PC-3 (cell line): ENCODE measurements around the gene ERGIC1. TPM values are rescaled to one million over a fixed set of nuclear protein-coding genes. Genes with fewer than 3 reads are reported as not detected.
A peak's percentile ranks its signal among the peaks of the same experiment; 100 is the strongest.

Experiments
- ATAC-seq: fragments of 200-7000 bp; cut with Tn5 transposase; 2 replicates; pipeline ENCODE4 v1.9.1; 2020; ENCODE audit warnings: mild to moderate bottlenecking, moderate library complexity
- BruUV-seq: library from RNA; stranded (reverse); fragments of 400-500 nt; replicated peaks from 2 replicates; lab custom pipeline; 2021; lab: Mats Ljungman, UMichigan
- CTCF ChIA-PET: fragments of 300-600 bp; sonication (Branson Sonifier 250); formaldehyde crosslinking; loops from one replicate; lab custom pipeline; 2022; ENCODE audit warnings: antibody characterized with exemption; lab: Charles Lee
- POLR2A ChIA-PET: fragments of 300-600 bp; sonication (Branson Sonifier 250); formaldehyde crosslinking; loops from one replicate; lab custom pipeline; 2022; ENCODE audit warnings: antibody characterized with exemption; ENCODE audit not compliant: unreplicated experiment; lab: Charles Lee
- DNase-seq: peaks from one replicate; pipeline ENCODE4 v3.0.0-alpha.2; 2015
- H2AFZ ChIP-seq: fragments of 300-600 bp; sonication (generic); 2 replicates; pipeline ENCODE4 v1.6.0; 2016; ENCODE audit warnings: antibody characterized with exemption, low read length
- H3F3A ChIP-seq: fragments of 300-600 bp; sonication (generic); one replicate; pipeline ENCODE4 v1.6.0; 2017; ENCODE audit warnings: antibody characterized with exemption, low read length, control low read depth, mild to moderate bottlenecking; ENCODE audit not compliant: unreplicated experiment
- H3K27ac ChIP-seq: fragments of 300-600 bp; sonication (generic); 2 replicates; pipeline ENCODE4 v1.5.1; 2016; ENCODE audit warnings: mild to moderate bottlenecking, low read length
- H3K27me3 ChIP-seq: fragments of 300-600 bp; sonication (generic); 2 replicates; pipeline ENCODE4 v1.6.1; 2016; ENCODE audit warnings: low read length, mixed read lengths
- H3K36me3 ChIP-seq: fragments of 300-600 bp; sonication (generic); 2 replicates; pipeline ENCODE4 v1.6.1; 2016; ENCODE audit warnings: low read depth, mixed run types, low read length, mixed read lengths
- H3K4me1 ChIP-seq: fragments of 300-600 bp; sonication (generic); 2 replicates; pipeline ENCODE4 v1.5.1; 2016; ENCODE audit warnings: low read length; ENCODE audit not compliant: insufficient read depth
- H3K4me2 ChIP-seq: fragments of 300-600 bp; sonication (generic); 2 replicates; pipeline ENCODE4 v1.6.0; 2016; ENCODE audit warnings: low read length
- H3K4me3 ChIP-seq: fragments of 300-600 bp; sonication (generic); 2 replicates; pipeline ENCODE4 v1.5.1; 2016; ENCODE audit warnings: mild to moderate bottlenecking, low read length, mixed read lengths
- H3K79me2 ChIP-seq: fragments of 300-600 bp; sonication (generic); 2 replicates; pipeline ENCODE4 v1.6.1; 2017; ENCODE audit warnings: low read length, mixed read lengths
- H3K9ac ChIP-seq: fragments of 300-600 bp; sonication (generic); 2 replicates; pipeline ENCODE4 v1.6.0; 2016; ENCODE audit warnings: mild to moderate bottlenecking, low read length
- H3K9me2 ChIP-seq: fragments of 300-600 bp; sonication (generic); replicated peaks from 2 replicates; pipeline ENCODE4 v1.6.1; 2016; ENCODE audit warnings: mixed run types, low read length, mixed read lengths
- H3K9me3 ChIP-seq: fragments of 300-600 bp; sonication (generic); 2 replicates; pipeline ENCODE4 v1.6.1; 2016; ENCODE audit warnings: low read length, mixed read lengths
- H4K20me1 ChIP-seq: fragments of 300-600 bp; sonication (generic); 2 replicates; pipeline ENCODE4 v1.6.1; 2016; ENCODE audit warnings: low read length, mixed read lengths
- EZH2 ChIP-seq: fragments of 300-600 bp; sonication (generic); IDR thresholded peaks from one replicate; pipeline ENCODE4 v1.6.1; 2017; ENCODE audit warnings: antibody characterized with exemption, mild to moderate bottlenecking, low read length; ENCODE audit not compliant: unreplicated experiment
- EZH2phosphoT487 ChIP-seq: fragments of 300-600 bp; sonication (generic); IDR thresholded peaks from 2 replicates; pipeline ENCODE4 v1.6.1; 2018; ENCODE audit warnings: mild to moderate bottlenecking, antibody characterized with exemption, low read length, borderline replicate concordance
- intact Hi-C: fragments of 100-400 bp; cut with micrococcal nuclease; formaldehyde crosslinking; loops from 2 replicates; pipeline ENCODE4 v1.9.0; 2023
- total RNA-seq: library from RNA; depleted of rRNA; stranded (reverse); fragments of >200 nt; gene quantifications from 2 replicates; pipeline ENCODE4 v1.2.3, GENCODE V29; 2014
- TF ChIP-seq, protein P1 (sequence below): fragments of 300-600 bp; sonication (generic); conservative IDR thresholded peaks from 2 replicates; pipeline ENCODE4 v1.5.1; 2017; ENCODE audit warnings: antibody characterized with exemption, low read depth, mild to moderate bottlenecking, low read length

The ERGIC1 gene
- total RNA-seq, 1 experiment from 2014 or later, result 148 TPM

DNA sequence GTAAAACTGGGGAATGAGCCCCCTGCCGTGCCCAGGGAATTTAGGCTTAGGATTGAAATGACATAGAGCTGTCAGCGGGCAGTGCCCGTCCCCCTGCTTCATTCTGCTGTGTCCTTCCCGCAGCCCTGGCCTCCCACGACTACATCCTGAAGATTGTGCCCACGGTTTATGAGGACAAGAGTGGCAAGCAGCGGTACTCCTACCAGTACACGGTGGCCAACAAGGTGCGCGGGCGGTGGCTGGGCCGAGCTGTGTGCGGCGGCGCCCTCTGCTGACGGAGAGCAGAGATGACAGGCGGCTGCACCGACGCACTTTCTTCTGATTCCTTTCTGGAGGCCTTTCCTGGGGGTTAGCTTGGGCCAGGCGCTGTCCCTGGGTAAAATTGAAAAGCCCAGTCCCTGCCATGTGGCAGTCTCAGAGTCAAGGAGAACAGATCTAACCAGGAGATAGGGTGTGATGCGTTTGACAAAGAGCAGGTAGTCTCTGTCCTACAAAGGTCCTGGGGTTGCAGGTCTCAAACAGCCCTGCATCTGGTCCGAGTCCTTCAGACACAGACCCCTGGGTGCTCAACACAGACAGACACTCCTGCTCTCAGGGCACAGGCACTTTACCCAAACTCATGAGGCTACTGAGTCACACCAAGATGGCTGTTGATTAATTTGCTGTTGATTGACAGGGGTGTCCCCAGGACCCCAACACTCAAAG lies 98.4 kb downstream of the ERGIC1 start:
- no peaks in the 10 kb centered on the region for H3K36me3 ChIP-seq
- CTCF ChIA-PET, result interaction anchor here (0.6 to 2.8 kb wide), 3 partner anchors 95 to 225 kb away, joined by 3 to 12 read pairs (median 9); no protein-coding TSS in a partner anchor
- peak; percentile 66 for ATAC-seq

DNA sequence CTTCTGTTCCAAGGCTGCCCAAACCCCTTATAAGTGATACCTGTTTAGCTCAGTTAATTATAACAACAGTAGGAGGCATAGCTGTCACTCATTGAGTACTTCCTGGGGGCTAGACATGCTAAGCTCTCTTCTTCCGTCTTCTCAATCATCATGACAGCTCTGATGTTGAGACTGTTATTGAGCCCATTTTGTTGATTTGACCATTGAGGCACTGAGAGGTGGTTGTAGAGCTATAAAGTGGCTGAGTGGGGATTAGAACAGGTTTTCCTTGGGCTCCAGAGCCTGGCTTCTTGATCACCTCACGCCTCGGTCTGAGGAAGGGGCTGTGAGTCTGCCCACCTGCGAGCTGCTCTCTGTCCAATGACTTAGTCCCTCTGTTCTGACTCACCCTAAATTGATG lies 99.2 kb downstream of the ERGIC1 start:
- POLR2A ChIA-PET, result interaction anchor here (0.5 kb wide), 1 partner anchor 25 kb away, joined by 3 read pairs; no protein-coding TSS in a partner anchor
- no peaks in the 10 kb centered on the region for H3K27me3 ChIP-seq
- no peaks in the 10 kb centered on the region for H3K79me2 ChIP-seq
- no peaks in the 10 kb centered on the region for H3K9me3 ChIP-seq
- no peak overlapping the region for H3K27ac ChIP-seq
- no peak overlapping the region for H3K4me2 ChIP-seq
- intact Hi-C loops, result loop anchor here (2.0 kb wide), 1 partner anchor 162 kb away; the partner anchor contains the start of gene DUSP1
- ATAC-seq, result no peak
- H3K9me2 ChIP-seq, result no peaks in the 10 kb centered on the region
- no peak for TF ChIP-seq EZH2phosphoT487
- TF ChIP-seq EZH2, result no peak
- TF ChIP-seq, protein P1, sequence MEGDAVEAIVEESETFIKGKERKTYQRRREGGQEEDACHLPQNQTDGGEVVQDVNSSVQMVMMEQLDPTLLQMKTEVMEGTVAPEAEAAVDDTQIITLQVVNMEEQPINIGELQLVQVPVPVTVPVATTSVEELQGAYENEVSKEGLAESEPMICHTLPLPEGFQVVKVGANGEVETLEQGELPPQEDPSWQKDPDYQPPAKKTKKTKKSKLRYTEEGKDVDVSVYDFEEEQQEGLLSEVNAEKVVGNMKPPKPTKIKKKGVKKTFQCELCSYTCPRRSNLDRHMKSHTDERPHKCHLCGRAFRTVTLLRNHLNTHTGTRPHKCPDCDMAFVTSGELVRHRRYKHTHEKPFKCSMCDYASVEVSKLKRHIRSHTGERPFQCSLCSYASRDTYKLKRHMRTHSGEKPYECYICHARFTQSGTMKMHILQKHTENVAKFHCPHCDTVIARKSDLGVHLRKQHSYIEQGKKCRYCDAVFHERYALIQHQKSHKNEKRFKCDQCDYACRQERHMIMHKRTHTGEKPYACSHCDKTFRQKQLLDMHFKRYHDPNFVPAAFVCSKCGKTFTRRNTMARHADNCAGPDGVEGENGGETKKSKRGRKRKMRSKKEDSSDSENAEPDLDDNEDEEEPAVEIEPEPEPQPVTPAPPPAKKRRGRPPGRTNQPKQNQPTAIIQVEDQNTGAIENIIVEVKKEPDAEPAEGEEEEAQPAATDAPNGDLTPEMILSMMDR, result no peak
- no peak overlapping the region for H3K9ac ChIP-seq
- no TSS peak for BruUV-seq
- H3K4me1 ChIP-seq, result peaks cover 21% of the 10 kb centered on the region
- no peaks in the 10 kb centered on the region for H4K20me1 ChIP-seq
- no peaks in the 10 kb centered on the region for H3K36me3 ChIP-seq
- no peak for DNase-seq
- H3K4me3 ChIP-seq, result no peak overlapping the region
- peaks cover 10% of the 10 kb centered on the region for H3F3A ChIP-seq
- H2AFZ ChIP-seq, result no peak overlapping the region
- CTCF ChIA-PET, result no interaction called here

More for the DNA sequence above, 98.4 kb downstream of the ERGIC1 start:
- Histone ChIP-seq H3K79me2 (no peaks in the 10 kb centered on the region), H3K4me2 (no peak overlapping the region), H3K4me1 (peaks cover 21% of the 10 kb centered on the region), H4K20me1 (no peaks in the 10 kb centered on the region), H2AFZ (no peak overlapping the region), H3K9me2 (no peaks in the 10 kb centered on the region), H3K9ac (peak overlapping the region; percentile 55), H3K9me3 (no peaks in the 10 kb centered on the region), H3K27me3 (no peaks in the 10 kb centered on the region), H3F3A (peaks cover 10% of the 10 kb centered on the region), H3K4me3 (no peak overlapping the region), H3K27ac (peak overlapping the region; percentile 88)
- POLR2A ChIA-PET, result interaction anchor here (0.5 kb wide), 1 partner anchor 26 kb away, joined by 3 read pairs; no protein-coding TSS in a partner anchor
- DNase-seq, result peak; percentile 70
- no TSS peak for BruUV-seq
- intact Hi-C loops, result loop anchor here (1.0 to 2.0 kb wide), 2 partner anchors 162 to 219 kb away; partner anchors contain the start of gene DUSP1
- no peak for TF ChIP-seq EZH2phosphoT487
- TF ChIP-seq, protein P1, result peak; percentile 95

DNA sequence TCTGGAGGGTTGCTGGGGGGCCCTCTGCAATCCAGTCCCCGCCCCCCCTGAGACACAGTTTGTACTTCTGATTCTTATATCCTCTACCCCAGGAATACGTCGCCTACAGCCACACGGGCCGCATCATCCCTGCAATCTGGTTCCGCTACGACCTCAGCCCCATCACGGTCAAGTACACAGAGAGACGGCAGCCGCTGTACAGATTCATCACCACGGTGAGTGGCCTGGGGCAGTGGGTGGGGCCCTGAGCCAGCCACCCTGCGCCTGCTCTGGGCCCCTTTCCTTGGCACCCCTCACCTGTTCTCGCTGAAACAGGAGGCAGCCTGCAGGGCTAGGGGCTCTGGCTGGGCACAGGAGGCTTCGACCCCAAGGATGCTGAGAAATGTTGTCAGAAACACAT lies 101.0 kb downstream of the ERGIC1 start:
- Histone ChIP-seq H3K4me2 (no peak overlapping the region), H3K9ac (no peak overlapping the region), H3K27me3 (no peaks in the 10 kb centered on the region), H3K27ac (no peak overlapping the region), H3K36me3 (no peaks in the 10 kb centered on the region), H3K79me2 (no peaks in the 10 kb centered on the region), H2AFZ (no peak overlapping the region), H3K9me2 (no peaks in the 10 kb centered on the region), H4K20me1 (no peaks in the 10 kb centered on the region), H3K9me3 (no peaks in the 10 kb centered on the region), H3K4me3 (no peak overlapping the region), H3K4me1 (peaks cover 21% of the 10 kb centered on the region), H3F3A (peaks cover 9% of the 10 kb centered on the region)
- ChIA-PET POLR2A (no interaction called here), CTCF (no interaction called here)
- TF ChIP-seq EZH2phosphoT487, result no peak
- no peak for TF ChIP-seq EZH2
- TF ChIP-seq, protein P1, result no peak
- ATAC-seq (no peak), DNase-seq (no peak)
- BruUV-seq, result no TSS peak
- intact Hi-C loops, result no loop called here
